Measurements from ENCODE around the gene TRPC6.

The TRPC6 gene

DNA sequence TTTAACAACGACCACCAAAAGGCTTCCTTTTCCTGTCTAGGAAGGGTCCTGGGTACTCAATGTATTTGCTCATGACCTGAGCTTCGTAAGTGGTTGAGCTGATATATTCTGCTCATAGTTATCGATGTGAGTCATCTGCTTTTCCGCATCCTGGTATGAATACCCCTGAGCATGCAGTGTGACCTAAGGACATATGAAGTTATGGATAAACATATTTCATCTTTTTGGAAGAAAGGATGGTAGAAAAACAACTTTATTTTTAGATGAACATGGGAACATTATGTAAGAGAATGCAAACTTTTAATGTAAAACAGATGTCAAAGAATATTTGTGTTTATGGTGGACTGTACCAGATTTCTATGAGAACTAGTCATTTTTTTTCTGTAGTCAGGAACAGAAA, 28.4 kb downstream of the TRPC6 start:
- no peak for TF ChIP-seq EZH2phosphoT487 (conservative IDR thresholded peaks at IDR 0.05; ENCODE audit: low read length)
- TF ChIP-seq CTCF (IDR thresholded peaks at IDR 0.05; ENCODE audit: insufficient read depth, low read length, poor library complexity, severe bottlenecking) = no peak
- no peak overlapping the region for H2AFZ ChIP-seq (ENCODE audit: low read depth, low read length, severe bottlenecking)

DNA sequence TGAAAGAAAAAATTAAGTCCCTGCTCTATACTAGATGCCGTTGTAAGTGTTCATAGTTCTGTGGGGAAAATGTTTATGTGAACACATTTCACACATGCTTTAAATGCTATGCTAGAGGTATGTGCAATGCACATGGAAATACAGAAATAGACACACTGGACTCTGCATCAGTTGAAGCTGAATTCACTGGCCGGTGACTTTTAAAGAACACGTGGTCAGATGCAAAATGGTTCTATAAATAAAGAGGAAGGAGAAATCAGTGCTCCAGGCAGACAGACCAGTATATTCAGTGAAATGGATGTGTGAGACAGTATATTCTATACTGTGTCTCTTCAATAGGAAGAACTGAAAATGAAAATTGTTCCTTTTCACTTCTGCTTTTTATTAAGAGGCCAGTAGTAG, 29.9 kb downstream of the TRPC6 start:
- Histone ChIP-seq H3K36me3 (ENCODE audit: low read length) (no peaks in the 10 kb centered on the region), H3K9me3 (ENCODE audit: insufficient read depth, low read length) (no peaks in the 10 kb centered on the region), H3F3A (ENCODE audit: insufficient read depth) (no peaks in the 10 kb centered on the region), H3K79me2 (ENCODE audit: insufficient read depth, low read length) (no peaks in the 10 kb centered on the region), H3K4me3 (ENCODE audit: insufficient read depth, low read length, poor library complexity, severe bottlenecking) (no peak overlapping the region), H3K27ac (ENCODE audit: low read depth, low read length) (peak overlapping the region; percentile 70), H3K27me3 (ENCODE audit: low read length) (no peaks in the 10 kb centered on the region), H2AFZ (ENCODE audit: low read depth, low read length, severe bottlenecking) (peak overlapping the region; percentile 36), H3K4me2 (ENCODE audit: low read depth, low read length, poor library complexity, severe bottlenecking) (peak overlapping the region; percentile 56), H4K20me1 (ENCODE audit: low read depth, low read length) (no peaks in the 10 kb centered on the region), H3K9me2 (replicated peaks; ENCODE audit: insufficient read depth, low read length) (no peaks in the 10 kb centered on the region), H3K9ac (ENCODE audit: low read length) (no peak overlapping the region)
- no peak for TF ChIP-seq EZH2phosphoT487 (conservative IDR thresholded peaks at IDR 0.05; ENCODE audit: low read length)
- TF ChIP-seq CTCF (IDR thresholded peaks at IDR 0.05; ENCODE audit: insufficient read depth, low read length, poor library complexity, severe bottlenecking) = no peak

More for the DNA sequence above, 28.4 kb downstream of the TRPC6 start:
- no peaks in the 10 kb centered on the region for H3K9me3 ChIP-seq (ENCODE audit: insufficient read depth, low read length)
- H3K4me2 ChIP-seq (ENCODE audit: low read depth, low read length, poor library complexity, severe bottlenecking) = no peak overlapping the region
- H3K79me2 ChIP-seq (ENCODE audit: insufficient read depth, low read length) = no peaks in the 10 kb centered on the region
- H3K27me3 ChIP-seq (ENCODE audit: low read length) = no peaks in the 10 kb centered on the region
- no peaks in the 10 kb centered on the region for H3K36me3 ChIP-seq (ENCODE audit: low read length)
- no peak overlapping the region for H3K9ac ChIP-seq (ENCODE audit: low read length)
- H3K9me2 ChIP-seq (replicated peaks; ENCODE audit: insufficient read depth, low read length) = no peaks in the 10 kb centered on the region
- no peaks in the 10 kb centered on the region for H3F3A ChIP-seq (ENCODE audit: insufficient read depth)
- no peak overlapping the region for H3K27ac ChIP-seq (ENCODE audit: low read depth, low read length)
- no peak overlapping the region for H3K4me3 ChIP-seq (ENCODE audit: insufficient read depth, low read length, poor library complexity, severe bottlenecking)
- H4K20me1 ChIP-seq (ENCODE audit: low read depth, low read length) = no peaks in the 10 kb centered on the region

- TF ChIP-seq CTCF (IDR thresholded peaks at IDR 0.05; ENCODE audit: insufficient read depth, low read length, poor library complexity, severe bottlenecking) (no peak), EZH2phosphoT487 (conservative IDR thresholded peaks at IDR 0.05; ENCODE audit: low read length) (no peak)
- Histone ChIP-seq H3F3A (ENCODE audit: insufficient read depth) (no peaks in the 10 kb centered on the region), H3K27ac (ENCODE audit: low read depth, low read length) (no peak overlapping the region), H3K4me3 (ENCODE audit: insufficient read depth, low read length, poor library complexity, severe bottlenecking) (no peak overlapping the region), H2AFZ (ENCODE audit: low read depth, low read length, severe bottlenecking) (peak overlapping the region; percentile 36), H3K36me3 (ENCODE audit: low read length) (no peaks in the 10 kb centered on the region), H3K79me2 (ENCODE audit: insufficient read depth, low read length) (no peaks in the 10 kb centered on the region), H3K9me2 (replicated peaks; ENCODE audit: insufficient read depth, low read length) (no peaks in the 10 kb centered on the region), H3K4me2 (ENCODE audit: low read depth, low read length, poor library complexity, severe bottlenecking) (peak overlapping the region; percentile 56), H3K27me3 (ENCODE audit: low read length) (no peaks in the 10 kb centered on the region), H3K9ac (ENCODE audit: low read length) (no peak overlapping the region), H3K9me3 (ENCODE audit: insufficient read depth, low read length) (no peaks in the 10 kb centered on the region), H4K20me1 (ENCODE audit: low read depth, low read length) (no peaks in the 10 kb centered on the region)
Measured at GRCh38 chr11:101552888-101553287, 30.9 kb downstream of the TRPC6 start.
